ENCODE results near the gene NECTIN1. TPM values are rescaled to one million over a fixed set of nuclear protein-coding genes. Genes with fewer than 3 reads are reported as not detected.

NECTIN1 gene
- polyA plus RNA-seq, 3 donors, result 32.3 to 43.4 (median 34.9) TPM

- no peak for DNase-seq (ENCODE audit: extremely low read depth in 1 of 11, low read depth in 9 of 11, low spot score in 4 of 11)
Observed at GRCh38 chr11:119687373-119688046, 41.5 kb downstream of the NECTIN1 start.

- no peak for DNase-seq (ENCODE audit: extremely low read depth in 1 of 11, low read depth in 9 of 11, low spot score in 4 of 11)
Observed at GRCh38 chr11:119686177-119686882, 42.7 kb downstream of the NECTIN1 start.

- DNase-seq (ENCODE audit: extremely low read depth in 1 of 11, low read depth in 9 of 11, low spot score in 4 of 11), result peak in 5 of 11 donors; percentile 59 to 74 (median 70)
Observed at GRCh38 chr11:119685111-119685746, 43.8 kb downstream of the NECTIN1 start.

- DNase-seq (ENCODE audit: extremely low read depth in 1 of 11, low read depth in 9 of 11, low spot score in 4 of 11), result peak in 2 of 11 donors; percentile 46 to 57
Observed at GRCh38 chr11:119684361-119685110, 44.5 kb downstream of the NECTIN1 start.

GRCh38 chr11:119683783-119684182 is 45.2 kb downstream of the NECTIN1 start:
- DNase-seq (ENCODE audit: extremely low read depth in 1 of 11, low read depth in 9 of 11, low spot score in 4 of 11), result peak in 2 of 11 donors; percentile 46 to 56

GRCh38 chr11:119681361-119681910 is 47.6 kb downstream of the NECTIN1 start:
- no peak for DNase-seq (ENCODE audit: extremely low read depth in 1 of 11, low read depth in 9 of 11, low spot score in 4 of 11)

GRCh38 chr11:119680541-119681360 is 48.2 kb downstream of the NECTIN1 start:
- no peak for DNase-seq (ENCODE audit: extremely low read depth in 1 of 11, low read depth in 9 of 11, low spot score in 4 of 11)

- no peak for DNase-seq (ENCODE audit: extremely low read depth in 1 of 11, low read depth in 9 of 11, low spot score in 4 of 11)
Observed at GRCh38 chr11:119679346-119679745, 49.7 kb downstream of the NECTIN1 start.

- no peak for DNase-seq (ENCODE audit: extremely low read depth in 1 of 11, low read depth in 9 of 11, low spot score in 4 of 11)
Observed at GRCh38 chr11:119678351-119678750, 50.6 kb downstream of the NECTIN1 start.

- no peak for DNase-seq (ENCODE audit: extremely low read depth in 1 of 11, low read depth in 9 of 11, low spot score in 4 of 11)
Observed at GRCh38 chr11:119677840-119678239, 51.2 kb downstream of the NECTIN1 start.

GRCh38 chr11:119676461-119677020 is 52.5 kb downstream of the NECTIN1 start:
- no peak for DNase-seq (ENCODE audit: extremely low read depth in 1 of 11, low read depth in 9 of 11, low spot score in 4 of 11)

- DNase-seq (ENCODE audit: extremely low read depth in 1 of 11, low read depth in 9 of 11, low spot score in 4 of 11), result no peak
Observed at GRCh38 chr11:119673759-119674336, 55.2 kb downstream of the NECTIN1 start.

- no peak for DNase-seq (ENCODE audit: extremely low read depth in 1 of 11, low read depth in 9 of 11, low spot score in 4 of 11)
Observed at GRCh38 chr11:119673052-119673758, 55.8 kb downstream of the NECTIN1 start.

- no peak for DNase-seq (ENCODE audit: extremely low read depth in 1 of 11, low read depth in 9 of 11, low spot score in 4 of 11)
Observed at GRCh38 chr11:119672597-119672996, 56.4 kb downstream of the NECTIN1 start.

- peak in 3 of 11 donors; percentile 60 to 63 (median 62) for DNase-seq (ENCODE audit: extremely low read depth in 1 of 11, low read depth in 9 of 11, low spot score in 4 of 11)
Observed at GRCh38 chr11:119671561-119672015, 57.4 kb downstream of the NECTIN1 start.

- DNase-seq (ENCODE audit: extremely low read depth in 1 of 11, low read depth in 9 of 11, low spot score in 4 of 11), result peak in 8 of 11 donors; percentile 69 to 87 (median 76)
Observed at GRCh38 chr11:119671051-119671450, 57.9 kb downstream of the NECTIN1 start.

- DNase-seq (ENCODE audit: extremely low read depth in 1 of 11, low read depth in 9 of 11, low spot score in 4 of 11), result no peak
Observed at GRCh38 chr11:119669487-119669886, 59.5 kb downstream of the NECTIN1 start.

Measured in renal cortex interstitium (tissue), 11 donors.